ENCODE results near the gene CAB39.

CAB39 gene

DNA sequence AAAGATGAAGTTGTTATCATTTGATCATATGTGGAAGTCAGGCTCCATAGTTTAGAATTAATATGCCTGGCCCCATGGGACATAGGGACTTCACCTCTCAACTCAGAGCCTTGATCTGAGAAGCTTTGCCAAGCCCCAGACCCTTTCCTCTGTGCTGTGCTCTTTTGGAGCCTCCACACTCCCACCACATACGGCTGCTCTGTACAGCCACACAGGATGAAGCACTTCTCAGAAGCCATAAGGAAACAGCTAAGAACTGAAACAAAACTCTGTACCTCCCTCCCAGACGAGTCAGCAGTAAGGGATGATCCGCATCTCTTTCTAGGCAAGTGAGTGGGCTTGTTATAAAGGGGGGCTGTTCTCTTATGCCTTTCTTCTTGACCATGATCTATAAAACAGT is 66.5 kb downstream of the CAB39 start:
- Histone ChIP-seq H2BK15ac (replicated peaks; ENCODE audit: low read depth) (no peak overlapping the region), H2BK5ac (ENCODE audit: low read length) (no peak overlapping the region), H3K27me3 (ENCODE audit: insufficient read depth, low read length, poor library complexity) (no peaks in the 10 kb centered on the region), H4K5ac (ENCODE audit: low read length) (no peak overlapping the region), H3K4me1 (ENCODE audit: control insufficient read depth, low read depth, low read length) (peaks cover 9% of the 10 kb centered on the region), H3K36me3 (ENCODE audit: control insufficient read depth, insufficient read depth, low read length) (no peaks in the 10 kb centered on the region), H3K18ac (ENCODE audit: low read length) (no peak overlapping the region), H3K23ac (ENCODE audit: low read length) (no peak overlapping the region), H4K8ac (ENCODE audit: low read depth, low read length) (no peak overlapping the region), H2AK5ac (ENCODE audit: low read length) (no peak overlapping the region), H3K79me1 (ENCODE audit: low read length) (peaks cover 9% of the 10 kb centered on the region), H3K79me2 (ENCODE audit: control insufficient read depth, insufficient read depth, low read length) (peaks cover 8% of the 10 kb centered on the region), H3K4me2 (ENCODE audit: low read length) (no peak overlapping the region), H3K9ac (ENCODE audit: low read length) (no peak overlapping the region), H3K4me3 (ENCODE audit: low read length) (no peak overlapping the region), H3K27ac (ENCODE audit: low read depth, low read length) (no peak overlapping the region), H2BK120ac (ENCODE audit: low read depth, low read length) (no peak overlapping the region), H3K4ac (ENCODE audit: low read depth, low read length) (no peak overlapping the region), H3K56ac (ENCODE audit: low read length) (no peak overlapping the region)
- DNase-seq: no peak
- no CpG with 5 or more reads among the region's 3 CpGs for WGBS (ENCODE audit: extremely low coverage, insufficient coverage, low lambda C conversion rate)

DNA sequence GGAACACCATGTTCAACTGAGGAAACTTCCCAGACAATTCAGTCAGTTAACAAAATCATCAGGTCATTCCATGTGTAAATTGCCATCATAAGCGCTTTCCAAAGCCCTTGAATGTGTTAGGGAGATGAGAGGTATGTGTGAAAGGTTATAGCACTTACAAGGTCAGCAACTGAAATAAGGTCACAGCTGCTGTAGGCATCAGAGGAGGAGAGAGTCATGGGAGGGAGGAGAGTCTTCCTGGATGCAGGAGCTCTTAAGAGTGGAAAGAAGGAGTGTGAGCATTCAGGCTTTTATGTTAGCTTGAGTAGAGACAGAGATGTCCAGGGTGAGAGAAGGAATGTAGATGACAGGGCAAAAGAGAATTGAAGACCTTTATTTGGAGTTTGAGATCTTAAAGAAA is 67.0 kb downstream of the CAB39 start:
- Histone ChIP-seq H3K79me2 (ENCODE audit: control insufficient read depth, insufficient read depth, low read length) (peaks cover 8% of the 10 kb centered on the region), H3K56ac (ENCODE audit: low read length) (no peak overlapping the region), H2BK120ac (ENCODE audit: low read depth, low read length) (no peak overlapping the region), H3K4me2 (ENCODE audit: low read length) (no peak overlapping the region), H3K18ac (ENCODE audit: low read length) (peak overlapping the region; percentile 0), H4K8ac (ENCODE audit: low read depth, low read length) (no peak overlapping the region), H3K79me1 (ENCODE audit: low read length) (peaks cover 9% of the 10 kb centered on the region), H3K4me1 (ENCODE audit: control insufficient read depth, low read depth, low read length) (peaks cover 12% of the 10 kb centered on the region), H4K5ac (ENCODE audit: low read length) (no peak overlapping the region), H3K27me3 (ENCODE audit: insufficient read depth, low read length, poor library complexity) (no peaks in the 10 kb centered on the region), H2BK15ac (replicated peaks; ENCODE audit: low read depth) (no peak overlapping the region), H3K4ac (ENCODE audit: low read depth, low read length) (no peak overlapping the region), H3K4me3 (ENCODE audit: low read length) (no peak overlapping the region), H2BK5ac (ENCODE audit: low read length) (no peak overlapping the region), H2AK5ac (ENCODE audit: low read length) (no peak overlapping the region), H3K23ac (ENCODE audit: low read length) (no peak overlapping the region), H3K27ac (ENCODE audit: low read depth, low read length) (no peak overlapping the region), H3K9ac (ENCODE audit: low read length) (no peak overlapping the region), H3K36me3 (ENCODE audit: control insufficient read depth, insufficient read depth, low read length) (no peaks in the 10 kb centered on the region)
- WGBS (ENCODE audit: extremely low coverage, insufficient coverage, low lambda C conversion rate): no CpG with 5 or more reads among the region's 1 CpG
- no peak for DNase-seq

DNA sequence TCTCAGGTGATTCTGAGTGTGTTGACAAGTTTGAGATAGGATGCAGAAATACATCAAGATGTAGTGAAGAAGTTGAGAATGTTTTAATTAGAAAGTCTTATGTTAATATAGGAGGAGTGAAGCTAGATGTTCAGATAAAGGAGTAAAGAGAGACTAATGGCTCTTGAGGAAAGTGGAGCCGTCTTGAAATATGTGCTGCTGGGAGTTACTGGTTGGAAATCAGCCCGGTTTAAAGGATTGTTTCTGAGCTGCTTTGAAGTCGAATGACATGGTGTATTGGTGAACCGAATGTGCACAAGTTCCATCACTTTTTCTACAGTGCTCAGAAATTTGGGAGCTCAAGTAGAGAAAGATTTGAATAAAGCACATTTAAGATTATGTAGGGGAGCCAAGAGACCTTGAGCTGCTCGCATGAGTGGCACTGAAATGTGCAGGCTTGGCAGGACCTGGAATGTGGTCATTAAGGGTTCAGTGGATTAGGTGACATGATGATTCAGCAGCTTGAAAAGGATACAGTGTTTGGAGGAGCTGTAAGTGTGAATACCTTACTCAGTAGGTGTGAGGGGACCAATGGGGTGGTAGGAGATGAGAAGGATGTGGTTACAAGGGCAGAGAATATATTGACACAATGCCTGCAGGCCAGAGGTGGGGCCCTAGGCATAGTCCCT is 68.6 kb downstream of the CAB39 start:
- Histone ChIP-seq H3K79me1 (ENCODE audit: low read length) (peaks cover 11% of the 10 kb centered on the region), H3K4me2 (ENCODE audit: low read length) (no peak overlapping the region), H4K8ac (ENCODE audit: low read depth, low read length) (no peak overlapping the region), H2BK120ac (ENCODE audit: low read depth, low read length) (no peak overlapping the region), H3K27ac (ENCODE audit: low read depth, low read length) (peak overlapping the region; percentile 70), H2BK5ac (ENCODE audit: low read length) (no peak overlapping the region), H3K4me3 (ENCODE audit: low read length) (no peak overlapping the region), H2AK5ac (ENCODE audit: low read length) (no peak overlapping the region), H4K5ac (ENCODE audit: low read length) (no peak overlapping the region), H3K23ac (ENCODE audit: low read length) (no peak overlapping the region), H3K4ac (ENCODE audit: low read depth, low read length) (no peak overlapping the region), H3K36me3 (ENCODE audit: control insufficient read depth, insufficient read depth, low read length) (no peaks in the 10 kb centered on the region), H3K27me3 (ENCODE audit: insufficient read depth, low read length, poor library complexity) (no peaks in the 10 kb centered on the region), H3K4me1 (ENCODE audit: control insufficient read depth, low read depth, low read length) (peaks cover 12% of the 10 kb centered on the region), H3K18ac (ENCODE audit: low read length) (no peak overlapping the region), H3K56ac (ENCODE audit: low read length) (no peak overlapping the region), H2BK15ac (replicated peaks; ENCODE audit: low read depth) (no peak overlapping the region), H3K79me2 (ENCODE audit: control insufficient read depth, insufficient read depth, low read length) (peaks cover 8% of the 10 kb centered on the region), H3K9ac (ENCODE audit: low read length) (no peak overlapping the region)
- peak; percentile 92 for DNase-seq
- WGBS (ENCODE audit: extremely low coverage, insufficient coverage, low lambda C conversion rate): no CpG with 5 or more reads among the region's 5 CpGs

DNA sequence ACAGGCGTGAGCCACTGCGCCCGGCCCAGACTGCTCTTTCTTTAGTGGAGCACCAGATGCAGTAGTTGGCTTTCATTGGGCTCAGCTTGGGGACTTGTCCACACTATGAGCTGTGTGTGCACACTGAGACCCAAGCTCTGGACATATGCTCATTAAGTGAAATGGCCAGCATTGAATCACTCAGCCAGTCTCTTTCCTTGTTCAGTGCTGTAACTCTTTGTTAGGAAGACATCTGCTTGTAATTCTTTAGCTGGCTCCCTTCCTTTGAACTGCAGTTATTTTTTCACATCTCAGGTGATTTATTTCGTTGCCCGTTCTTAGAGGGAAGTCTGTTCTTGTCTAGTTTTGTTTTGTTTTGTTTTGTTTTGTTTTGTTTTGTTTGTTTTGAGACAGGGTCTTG is 70.5 kb downstream of the CAB39 start:
- no peaks in the 10 kb centered on the region for H3K36me3 ChIP-seq (ENCODE audit: control insufficient read depth, insufficient read depth, low read length)
- no peak overlapping the region for H3K27ac ChIP-seq (ENCODE audit: low read depth, low read length)
- H3K18ac ChIP-seq (ENCODE audit: low read length): no peak overlapping the region
- peaks cover 12% of the 10 kb centered on the region for H3K79me1 ChIP-seq (ENCODE audit: low read length)
- no peak overlapping the region for H3K4me3 ChIP-seq (ENCODE audit: low read length)
- H3K56ac ChIP-seq (ENCODE audit: low read length): no peak overlapping the region
- H3K23ac ChIP-seq (ENCODE audit: low read length): no peak overlapping the region
- H2BK5ac ChIP-seq (ENCODE audit: low read length): no peak overlapping the region
- no peak overlapping the region for H3K4me2 ChIP-seq (ENCODE audit: low read length)
- no peak overlapping the region for H3K4ac ChIP-seq (ENCODE audit: low read depth, low read length)
- WGBS (ENCODE audit: extremely low coverage, insufficient coverage, low lambda C conversion rate): no CpG with 5 or more reads among the region's 5 CpGs
- peaks cover 12% of the 10 kb centered on the region for H3K4me1 ChIP-seq (ENCODE audit: control insufficient read depth, low read depth, low read length)
- H4K8ac ChIP-seq (ENCODE audit: low read depth, low read length): no peak overlapping the region
- DNase-seq: no peak
- H3K79me2 ChIP-seq (ENCODE audit: control insufficient read depth, insufficient read depth, low read length): peaks cover 7% of the 10 kb centered on the region
- no peak overlapping the region for H2AK5ac ChIP-seq (ENCODE audit: low read length)
- no peak overlapping the region for H4K5ac ChIP-seq (ENCODE audit: low read length)
- H2BK15ac ChIP-seq (replicated peaks; ENCODE audit: low read depth): no peak overlapping the region
- no peak overlapping the region for H3K9ac ChIP-seq (ENCODE audit: low read length)
- no peaks in the 10 kb centered on the region for H3K27me3 ChIP-seq (ENCODE audit: insufficient read depth, low read length, poor library complexity)
- H2BK120ac ChIP-seq (ENCODE audit: low read depth, low read length): no peak overlapping the region

DNA sequence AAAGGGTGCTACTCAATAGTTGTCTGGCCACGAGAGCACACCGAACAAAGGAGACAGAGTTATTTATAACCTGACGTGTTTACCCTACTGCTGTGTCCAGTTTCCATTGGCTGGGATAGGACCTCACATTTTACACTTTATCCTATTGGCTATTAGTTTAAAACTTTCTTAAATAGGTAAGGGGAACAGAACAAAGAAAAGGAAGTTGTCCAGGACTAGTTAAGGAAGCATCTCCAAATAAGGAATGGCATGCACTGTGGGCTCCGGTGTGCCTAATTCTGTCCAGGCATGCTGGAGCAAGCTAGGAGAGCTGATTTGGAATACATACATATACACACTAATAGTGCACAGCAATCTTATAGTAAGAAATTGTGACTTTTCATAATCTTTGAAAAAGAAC is 72.2 kb downstream of the CAB39 start:
- DNase-seq: no peak
- H2BK120ac ChIP-seq (ENCODE audit: low read depth, low read length): no peak overlapping the region
- no CpG with 5 or more reads among the region's 4 CpGs for WGBS (ENCODE audit: extremely low coverage, insufficient coverage, low lambda C conversion rate)
- H3K9ac ChIP-seq (ENCODE audit: low read length): no peak overlapping the region
- H2BK5ac ChIP-seq (ENCODE audit: low read length): no peak overlapping the region
- H2BK15ac ChIP-seq (replicated peaks; ENCODE audit: low read depth): no peak overlapping the region
- H3K27ac ChIP-seq (ENCODE audit: low read depth, low read length): no peak overlapping the region
- H3K56ac ChIP-seq (ENCODE audit: low read length): peak overlapping the region; percentile 36
- H2AK5ac ChIP-seq (ENCODE audit: low read length): no peak overlapping the region
- no peaks in the 10 kb centered on the region for H3K36me3 ChIP-seq (ENCODE audit: control insufficient read depth, insufficient read depth, low read length)
- H3K4ac ChIP-seq (ENCODE audit: low read depth, low read length): peak overlapping the region; percentile 55
- no peak overlapping the region for H3K18ac ChIP-seq (ENCODE audit: low read length)
- no peak overlapping the region for H4K8ac ChIP-seq (ENCODE audit: low read depth, low read length)
- H3K23ac ChIP-seq (ENCODE audit: low read length): no peak overlapping the region
- H3K79me1 ChIP-seq (ENCODE audit: low read length): peaks cover 6% of the 10 kb centered on the region
- peaks cover 3% of the 10 kb centered on the region for H3K79me2 ChIP-seq (ENCODE audit: control insufficient read depth, insufficient read depth, low read length)
- no peak overlapping the region for H3K4me2 ChIP-seq (ENCODE audit: low read length)
- H3K4me1 ChIP-seq (ENCODE audit: control insufficient read depth, low read depth, low read length): peaks cover 10% of the 10 kb centered on the region
- no peak overlapping the region for H3K4me3 ChIP-seq (ENCODE audit: low read length)
- H4K5ac ChIP-seq (ENCODE audit: low read length): no peak overlapping the region
- no peaks in the 10 kb centered on the region for H3K27me3 ChIP-seq (ENCODE audit: insufficient read depth, low read length, poor library complexity)

DNA sequence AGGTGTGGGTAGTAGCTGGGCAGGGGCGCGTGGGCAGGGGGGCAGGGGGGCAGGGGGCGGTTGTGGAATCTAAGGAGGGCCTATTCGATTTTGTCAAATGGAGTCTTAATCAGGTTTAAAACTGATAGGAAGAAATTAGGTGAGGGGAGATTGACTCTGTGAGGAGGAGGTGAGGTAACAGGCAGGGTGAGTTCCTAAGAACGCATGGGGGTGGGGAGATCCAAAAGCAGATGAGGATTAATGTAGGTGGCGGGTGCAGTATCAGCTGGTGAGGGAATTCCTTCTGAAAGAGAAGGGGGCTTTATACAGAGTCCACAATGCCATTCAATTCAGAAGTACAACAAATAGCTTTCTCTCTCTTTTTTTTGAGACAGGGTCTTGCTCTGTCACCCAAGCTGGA is 72.7 kb downstream of the CAB39 start:
- no peak overlapping the region for H4K5ac ChIP-seq (ENCODE audit: low read length)
- H2BK15ac ChIP-seq (replicated peaks; ENCODE audit: low read depth): no peak overlapping the region
- H3K4ac ChIP-seq (ENCODE audit: low read depth, low read length): no peak overlapping the region
- H3K27me3 ChIP-seq (ENCODE audit: insufficient read depth, low read length, poor library complexity): no peaks in the 10 kb centered on the region
- H3K4me2 ChIP-seq (ENCODE audit: low read length): no peak overlapping the region
- H2AK5ac ChIP-seq (ENCODE audit: low read length): no peak overlapping the region
- no peak overlapping the region for H3K9ac ChIP-seq (ENCODE audit: low read length)
- no peak overlapping the region for H3K56ac ChIP-seq (ENCODE audit: low read length)
- peaks cover 3% of the 10 kb centered on the region for H3K79me2 ChIP-seq (ENCODE audit: control insufficient read depth, insufficient read depth, low read length)
- H3K79me1 ChIP-seq (ENCODE audit: low read length): peaks cover 6% of the 10 kb centered on the region
- no peak overlapping the region for H2BK5ac ChIP-seq (ENCODE audit: low read length)
- H3K36me3 ChIP-seq (ENCODE audit: control insufficient read depth, insufficient read depth, low read length): no peaks in the 10 kb centered on the region
- H3K4me1 ChIP-seq (ENCODE audit: control insufficient read depth, low read depth, low read length): peaks cover 10% of the 10 kb centered on the region
- peak; percentile 52 for DNase-seq
- no peak overlapping the region for H2BK120ac ChIP-seq (ENCODE audit: low read depth, low read length)
- no peak overlapping the region for H3K4me3 ChIP-seq (ENCODE audit: low read length)
- peak overlapping the region; percentile 75 for H3K18ac ChIP-seq (ENCODE audit: low read length)
- no peak overlapping the region for H3K23ac ChIP-seq (ENCODE audit: low read length)
- whole genome bisulfite sequencing (ENCODE audit: extremely low coverage, insufficient coverage, low lambda C conversion rate): no CpG with 5 or more reads among the region's 6 CpGs
- H4K8ac ChIP-seq (ENCODE audit: low read depth, low read length): peak overlapping the region; percentile 56
- no peak overlapping the region for H3K27ac ChIP-seq (ENCODE audit: low read depth, low read length)
